ENCODE measurements around the gene SAMD4B.

SAMD4B gene

GRCh38 chr19:39363901-39364457 is 21.8 kb downstream of the SAMD4B start:
- no peak for TF ChIP-seq CTCF (IDR thresholded peaks at IDR 0.05; ENCODE audit: low read depth, low read length)
- peak; percentile 36 to 52 for DNase-seq (ENCODE audit: low read depth in 2 of 2)
- H3K4me3 ChIP-seq (replicated peaks in 1 of 2; ENCODE audit: low read depth in 2 of 2, low read length in 2 of 2), result no peak overlapping the region

DNA sequence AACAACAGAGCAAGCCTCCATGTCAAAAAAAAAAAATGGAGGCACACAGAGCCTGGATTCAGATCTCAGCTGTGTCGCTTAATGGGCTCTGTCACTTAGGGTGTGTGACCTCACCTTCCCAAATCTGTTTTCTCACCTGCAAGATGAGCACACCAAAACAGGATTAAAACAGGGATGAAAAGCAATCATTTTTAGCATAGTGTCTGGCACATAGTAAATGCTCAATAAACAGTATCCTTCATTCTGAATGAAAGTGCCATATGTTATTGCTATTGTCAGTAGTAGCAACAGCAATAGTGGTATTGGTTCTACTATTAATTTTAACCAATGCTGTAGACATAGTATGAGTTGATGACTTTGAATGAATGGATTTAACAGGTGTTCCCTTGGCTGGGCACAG is 23.3 kb downstream of the SAMD4B start:
- no peak for DNase-seq (ENCODE audit: low read depth in 2 of 2)
- TF ChIP-seq CTCF (IDR thresholded peaks at IDR 0.05; ENCODE audit: low read depth, low read length), result no peak
- H3K4me3 ChIP-seq (replicated peaks in 1 of 2; ENCODE audit: low read depth in 2 of 2, low read length in 2 of 2), result no peak overlapping the region

DNA sequence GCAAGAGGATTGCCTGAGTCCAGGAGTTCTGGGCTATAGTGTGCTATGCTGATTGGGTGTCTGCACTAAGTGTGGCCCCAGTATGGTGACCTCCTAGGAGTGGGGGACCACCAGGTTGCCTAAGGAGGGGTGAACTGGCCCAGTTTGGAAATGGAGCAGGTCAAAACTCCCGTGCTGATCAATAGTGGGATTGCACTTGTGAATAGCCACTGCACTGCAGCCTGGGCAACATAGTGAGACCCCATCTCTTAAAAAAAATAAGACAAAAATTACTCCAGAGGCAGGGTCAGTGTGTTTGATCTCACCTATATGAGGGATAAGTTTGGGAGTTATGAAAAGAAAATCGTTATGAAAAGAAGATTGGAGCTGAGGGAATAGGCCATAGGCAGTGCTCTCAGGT is 27.0 kb downstream of the SAMD4B start:
- no peak overlapping the region for H3K4me3 ChIP-seq (replicated peaks in 1 of 2; ENCODE audit: low read depth in 2 of 2, low read length in 2 of 2)
- DNase-seq (ENCODE audit: low read depth in 2 of 2), result no peak
- no peak for TF ChIP-seq CTCF (IDR thresholded peaks at IDR 0.05; ENCODE audit: low read depth, low read length)

DNA sequence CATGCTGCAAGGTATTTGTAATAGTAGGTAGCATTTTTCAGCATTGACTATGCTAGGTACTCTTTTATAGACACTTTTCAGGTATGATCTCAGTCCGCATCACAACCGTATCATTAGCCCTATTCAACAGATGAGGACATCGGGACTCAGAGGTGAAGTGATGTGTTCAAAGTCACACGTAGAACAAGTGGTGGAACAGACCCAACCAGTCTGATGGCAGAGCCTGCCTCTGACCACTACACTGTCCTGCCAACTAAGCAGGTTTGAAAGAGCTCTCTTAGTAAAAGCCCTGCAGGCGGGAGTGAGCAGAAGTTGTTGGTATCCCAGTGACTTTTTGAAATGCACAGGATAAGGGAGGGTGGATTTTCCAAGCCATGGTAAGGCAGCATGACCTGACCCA is 28.5 kb downstream of the SAMD4B start:
- DNase-seq (ENCODE audit: low read depth in 2 of 2), result no peak
- no peak overlapping the region for H3K4me3 ChIP-seq (replicated peaks in 1 of 2; ENCODE audit: low read depth in 2 of 2, low read length in 2 of 2)
- no peak for TF ChIP-seq CTCF (IDR thresholded peaks at IDR 0.05; ENCODE audit: low read depth, low read length)

DNA sequence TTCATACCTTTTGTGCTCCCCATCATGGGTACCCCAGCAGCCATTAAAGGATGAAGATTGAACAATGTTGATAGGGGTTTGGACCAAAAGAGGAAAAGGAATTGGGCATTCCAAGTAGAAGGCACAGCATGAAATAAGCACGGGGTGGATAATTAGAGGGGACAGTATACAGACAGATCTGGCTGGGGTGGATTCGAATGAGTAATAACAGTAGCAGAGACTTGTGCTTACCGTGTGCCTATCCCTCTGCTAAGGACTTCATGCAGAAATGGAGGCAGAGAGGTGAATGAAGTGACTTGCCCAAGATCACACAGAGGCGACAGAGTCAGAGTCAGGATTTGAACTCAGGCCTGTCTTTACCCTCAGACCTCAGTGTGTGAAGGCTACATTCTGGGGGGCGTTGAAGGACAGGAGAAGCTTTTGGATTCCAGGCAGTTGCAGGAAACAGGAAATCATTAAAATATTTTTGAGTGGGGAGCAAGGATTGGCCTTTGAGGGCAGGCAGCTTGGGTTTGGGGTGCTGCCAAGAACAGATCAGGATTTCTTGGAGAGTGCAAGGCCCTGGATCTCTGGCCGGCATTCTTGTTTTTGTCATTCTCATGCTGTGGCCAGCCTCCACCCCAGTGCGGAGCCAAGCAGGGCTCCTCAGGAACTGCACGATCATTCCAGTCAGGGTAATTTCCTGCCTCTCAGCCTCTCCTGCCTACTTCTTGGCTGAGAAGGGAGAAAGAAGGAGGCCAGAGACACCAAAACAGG is 30.0 kb downstream of the SAMD4B start:
- TF ChIP-seq CTCF (IDR thresholded peaks at IDR 0.05; ENCODE audit: low read depth, low read length), result no peak
- no peak overlapping the region for H3K4me3 ChIP-seq (replicated peaks in 1 of 2; ENCODE audit: low read depth in 2 of 2, low read length in 2 of 2)

GRCh38 chr19:39372941-39373340 is 30.7 kb downstream of the SAMD4B start:
- H3K4me3 ChIP-seq (replicated peaks in 1 of 2; ENCODE audit: low read depth in 2 of 2, low read length in 2 of 2), result no peak overlapping the region
- DNase-seq (ENCODE audit: low read depth in 2 of 2), result peak; percentile 34 to 72

More for the DNA sequence above, 30.0 kb downstream of the SAMD4B start:
- DNase-seq (ENCODE audit: low read depth in 2 of 2), result peak; percentile 91 to 99

More at GRCh38 chr19:39372941-39373340, 30.7 kb downstream of the SAMD4B start:
- no peak for TF ChIP-seq CTCF (IDR thresholded peaks at IDR 0.05; ENCODE audit: low read depth, low read length)
